ENCODE measurements around the gene CDK5R2. TPM values are rescaled to one million over a fixed set of nuclear protein-coding genes. Genes with fewer than 3 reads are reported as not detected.

The CDK5R2 gene
- total RNA-seq, 1 experiment from 2014 or later = 0.17 TPM

GRCh38 chr2:218958276-218958675, 1.2 kb upstream of the CDK5R2 start:
- Histone ChIP-seq H3K27ac (no peak overlapping the region), H3K79me2 (ENCODE audit: low read depth) (no peaks in the 10 kb centered on the region), H3K4me2 (peak overlapping the region; percentile 68; the same call in 1 of the 2 replicates), H4K20me1 (ENCODE audit: insufficient read depth) (no peaks in the 10 kb centered on the region), H3K36me3 (ENCODE audit: low read depth) (no peaks in the 10 kb centered on the region), H3K4me3 (no peak overlapping the region), H2AFZ (no peak overlapping the region), H3K9me2 (ENCODE audit: insufficient read depth) (no peaks in the 10 kb centered on the region), H3K9me3 (ENCODE audit: insufficient read depth, low read depth) (no peaks in the 10 kb centered on the region), H3F3A (ENCODE audit: insufficient read depth, low read depth) (peaks cover 7% of the 10 kb centered on the region; the same call in 1 of the 2 replicates), H3K27me3 (ENCODE audit: insufficient read depth, low read depth) (no peaks in the 10 kb centered on the region), H3K4me1 (replicated peaks; ENCODE audit: insufficient read depth) (peaks cover 3% of the 10 kb centered on the region; the same call in 1 of the 2 replicates)
- no peak for TF ChIP-seq CTCF (conservative IDR thresholded peaks at IDR 0.05)
- no peak for TF ChIP-seq EZH2 (IDR thresholded peaks at IDR 0.05; ENCODE audit: low read depth)
- BruUV-seq (replicated peaks) = no TSS peak
- intact Hi-C loops (cut with micrococcal nuclease; ENCODE audit: unreplicated experiment) = no loop called here
- ChIA-PET CTCF (interaction anchor here (0.6 kb wide), 1 partner anchor 11 kb away, joined by 6 read pairs; no protein-coding TSS in a partner anchor), POLR2A (ENCODE audit: unreplicated experiment) (no interaction called here)
- DNase-seq = no peak

- H3F3A ChIP-seq (ENCODE audit: insufficient read depth, low read depth) = peaks cover 19% of the 10 kb centered on the region; the same call in 1 of the 2 replicates
- H3K27me3 ChIP-seq (ENCODE audit: insufficient read depth, low read depth) = no peaks in the 10 kb centered on the region
- BruUV-seq (replicated peaks) = no TSS peak
- CTCF ChIA-PET = interaction anchor here (0.6 to 0.9 kb wide), 2 partner anchors 83 to 483 kb away, joined by 3 to 6 read pairs; no protein-coding TSS in a partner anchor
- H3K4me1 ChIP-seq (replicated peaks; ENCODE audit: insufficient read depth) = peaks cover 17% of the 10 kb centered on the region
- H2AFZ ChIP-seq = no peak overlapping the region
- intact Hi-C loops (cut with micrococcal nuclease; ENCODE audit: unreplicated experiment) = no loop called here
- no peaks in the 10 kb centered on the region for H3K9me3 ChIP-seq (ENCODE audit: insufficient read depth, low read depth)
- H3K4me3 ChIP-seq = peak overlapping the region; percentile 39; the same call in 1 of the 2 replicates
- no peaks in the 10 kb centered on the region for H3K79me2 ChIP-seq (ENCODE audit: low read depth)
- H3K4me2 ChIP-seq = peak overlapping the region; percentile 68; the same call in 1 of the 2 replicates
- TF ChIP-seq EZH2 (IDR thresholded peaks at IDR 0.05; ENCODE audit: low read depth) (no peak), CTCF (conservative IDR thresholded peaks at IDR 0.05) (no peak)
- DNase-seq = no peak
- no peak overlapping the region for H3K27ac ChIP-seq
- no peaks in the 10 kb centered on the region for H4K20me1 ChIP-seq (ENCODE audit: insufficient read depth)
- POLR2A ChIA-PET (ENCODE audit: unreplicated experiment) = no interaction called here
- H3K9me2 ChIP-seq (ENCODE audit: insufficient read depth) = no peaks in the 10 kb centered on the region
- no peaks in the 10 kb centered on the region for H3K36me3 ChIP-seq (ENCODE audit: low read depth)
Observed at GRCh38 chr2:218959761-218960308, 369 bp downstream of the CDK5R2 start.

DNA sequence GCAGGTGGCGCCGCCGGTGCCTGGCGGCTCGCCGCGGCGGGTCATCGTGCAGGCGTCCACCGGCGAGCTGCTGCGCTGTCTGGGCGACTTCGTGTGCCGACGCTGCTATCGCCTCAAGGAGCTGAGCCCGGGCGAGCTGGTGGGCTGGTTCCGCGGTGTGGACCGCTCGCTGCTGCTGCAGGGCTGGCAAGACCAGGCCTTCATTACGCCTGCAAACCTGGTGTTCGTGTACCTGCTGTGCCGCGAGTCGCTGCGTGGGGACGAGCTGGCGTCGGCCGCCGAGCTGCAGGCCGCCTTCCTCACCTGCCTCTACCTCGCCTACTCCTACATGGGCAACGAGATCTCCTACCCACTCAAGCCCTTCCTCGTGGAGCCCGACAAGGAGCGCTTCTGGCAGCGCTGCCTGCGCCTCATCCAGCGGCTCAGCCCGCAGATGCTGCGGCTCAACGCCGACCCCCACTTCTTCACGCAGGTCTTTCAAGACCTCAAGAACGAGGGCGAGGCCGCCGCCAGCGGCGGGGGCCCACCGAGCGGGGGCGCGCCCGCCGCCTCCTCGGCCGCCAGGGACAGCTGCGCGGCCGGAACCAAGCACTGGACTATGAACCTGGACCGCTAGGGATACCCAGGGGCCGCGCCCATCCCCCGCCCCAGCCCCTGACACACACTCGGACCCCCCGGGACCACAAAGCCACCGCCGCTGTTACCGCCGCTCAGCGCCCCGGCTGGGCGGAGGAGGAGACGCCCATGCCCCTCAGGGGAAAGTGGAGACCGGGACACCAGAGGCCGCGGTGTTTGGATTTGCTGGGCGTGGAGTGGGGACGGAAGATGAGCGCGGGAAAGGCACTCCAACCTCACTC, 1.1 kb downstream of the CDK5R2 start:
- Histone ChIP-seq H3K4me3 (no peak overlapping the region), H3K27me3 (ENCODE audit: insufficient read depth, low read depth) (no peaks in the 10 kb centered on the region), H3K4me2 (no peak overlapping the region), H2AFZ (no peak overlapping the region), H4K20me1 (ENCODE audit: insufficient read depth) (no peaks in the 10 kb centered on the region), H3K9me2 (ENCODE audit: insufficient read depth) (no peaks in the 10 kb centered on the region), H3K4me1 (replicated peaks; ENCODE audit: insufficient read depth) (peaks cover 17% of the 10 kb centered on the region), H3F3A (ENCODE audit: insufficient read depth, low read depth) (peaks cover 19% of the 10 kb centered on the region; the same call in 1 of the 2 replicates), H3K9me3 (ENCODE audit: insufficient read depth, low read depth) (no peaks in the 10 kb centered on the region), H3K27ac (no peak overlapping the region), H3K79me2 (ENCODE audit: low read depth) (no peaks in the 10 kb centered on the region), H3K36me3 (ENCODE audit: low read depth) (no peaks in the 10 kb centered on the region)
- intact Hi-C loops (cut with micrococcal nuclease; ENCODE audit: unreplicated experiment) = no loop called here
- BruUV-seq (replicated peaks) = no TSS peak
- no peak for TF ChIP-seq EZH2 (IDR thresholded peaks at IDR 0.05; ENCODE audit: low read depth)
- POLR2A ChIA-PET (ENCODE audit: unreplicated experiment) = no interaction called here
- CTCF ChIA-PET = no interaction called here
- DNase-seq = no peak
